Measurements from ENCODE around the gene RTN4RL2.

DNA sequence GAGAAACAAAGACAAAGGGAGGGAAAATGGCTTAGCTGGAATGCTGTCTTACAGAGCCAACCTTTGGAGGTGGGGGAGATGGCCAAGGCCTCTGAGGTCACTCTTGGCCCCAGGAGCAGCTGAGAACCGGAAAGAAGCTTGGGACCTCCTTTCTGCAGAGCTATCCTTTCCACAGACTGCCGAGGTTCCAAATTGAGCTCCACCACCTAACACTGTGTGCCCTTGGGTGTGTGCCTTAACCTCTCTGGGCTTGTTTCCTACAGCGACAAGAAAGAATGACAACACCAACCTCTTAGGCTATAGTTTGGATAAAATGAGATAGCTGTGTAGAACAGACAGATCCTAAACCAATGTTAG lies 23.2 kb downstream of the RTN4RL2 start:
- TF ChIP-seq, protein P1, sequence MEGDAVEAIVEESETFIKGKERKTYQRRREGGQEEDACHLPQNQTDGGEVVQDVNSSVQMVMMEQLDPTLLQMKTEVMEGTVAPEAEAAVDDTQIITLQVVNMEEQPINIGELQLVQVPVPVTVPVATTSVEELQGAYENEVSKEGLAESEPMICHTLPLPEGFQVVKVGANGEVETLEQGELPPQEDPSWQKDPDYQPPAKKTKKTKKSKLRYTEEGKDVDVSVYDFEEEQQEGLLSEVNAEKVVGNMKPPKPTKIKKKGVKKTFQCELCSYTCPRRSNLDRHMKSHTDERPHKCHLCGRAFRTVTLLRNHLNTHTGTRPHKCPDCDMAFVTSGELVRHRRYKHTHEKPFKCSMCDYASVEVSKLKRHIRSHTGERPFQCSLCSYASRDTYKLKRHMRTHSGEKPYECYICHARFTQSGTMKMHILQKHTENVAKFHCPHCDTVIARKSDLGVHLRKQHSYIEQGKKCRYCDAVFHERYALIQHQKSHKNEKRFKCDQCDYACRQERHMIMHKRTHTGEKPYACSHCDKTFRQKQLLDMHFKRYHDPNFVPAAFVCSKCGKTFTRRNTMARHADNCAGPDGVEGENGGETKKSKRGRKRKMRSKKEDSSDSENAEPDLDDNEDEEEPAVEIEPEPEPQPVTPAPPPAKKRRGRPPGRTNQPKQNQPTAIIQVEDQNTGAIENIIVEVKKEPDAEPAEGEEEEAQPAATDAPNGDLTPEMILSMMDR (IDR thresholded peaks at IDR 0.05) = no peak
- TF ChIP-seq POLR2A (IDR thresholded peaks at IDR 0.05) = no peak
- TF ChIP-seq EP300 (IDR thresholded peaks at IDR 0.05) = no peak
- TF ChIP-seq POLR2AphosphoS5 (IDR thresholded peaks at IDR 0.05) = no peak
